Measurements from ENCODE around the gene STYXL2.
A peak's percentile ranks its signal among the peaks of the same experiment; 100 is the strongest.

DNA sequence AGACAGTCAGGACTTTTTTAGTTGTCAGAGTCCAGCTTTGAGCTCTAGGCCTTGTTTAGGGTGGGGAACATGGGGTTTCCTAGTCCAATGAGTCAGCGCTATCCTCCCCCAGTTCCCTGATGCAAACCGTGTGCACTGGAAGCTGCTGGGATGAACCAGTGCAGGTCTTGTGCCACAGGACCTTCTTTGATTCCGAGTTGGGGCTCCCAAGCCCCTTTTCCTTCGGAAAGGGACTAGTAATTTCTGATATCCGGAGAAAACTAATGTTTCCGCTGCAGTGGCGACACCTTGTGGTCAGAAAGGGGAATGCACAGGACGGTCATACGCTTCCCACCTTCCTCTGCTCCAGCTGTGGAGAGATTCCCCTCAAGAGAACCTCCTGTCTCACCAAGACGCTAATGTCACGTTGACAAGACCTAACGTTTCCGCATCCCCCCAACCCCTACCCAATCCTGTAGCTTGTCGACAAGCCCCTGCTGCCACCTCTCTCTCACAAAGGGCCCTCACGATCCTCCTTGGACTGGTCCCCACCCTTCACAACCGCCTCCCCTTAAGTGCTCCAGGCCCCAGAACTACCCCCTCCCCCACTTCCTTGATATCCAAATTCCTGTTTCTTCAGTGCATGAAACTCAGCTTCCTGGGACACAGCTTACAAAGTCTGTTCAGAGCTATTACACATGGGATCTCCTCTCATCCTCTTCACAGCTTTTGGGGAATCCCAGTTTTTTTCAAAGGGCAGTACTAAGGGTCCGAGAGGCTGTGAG is 34.6 kb upstream of the STYXL2 start:
- TF ChIP-seq, protein P1, sequence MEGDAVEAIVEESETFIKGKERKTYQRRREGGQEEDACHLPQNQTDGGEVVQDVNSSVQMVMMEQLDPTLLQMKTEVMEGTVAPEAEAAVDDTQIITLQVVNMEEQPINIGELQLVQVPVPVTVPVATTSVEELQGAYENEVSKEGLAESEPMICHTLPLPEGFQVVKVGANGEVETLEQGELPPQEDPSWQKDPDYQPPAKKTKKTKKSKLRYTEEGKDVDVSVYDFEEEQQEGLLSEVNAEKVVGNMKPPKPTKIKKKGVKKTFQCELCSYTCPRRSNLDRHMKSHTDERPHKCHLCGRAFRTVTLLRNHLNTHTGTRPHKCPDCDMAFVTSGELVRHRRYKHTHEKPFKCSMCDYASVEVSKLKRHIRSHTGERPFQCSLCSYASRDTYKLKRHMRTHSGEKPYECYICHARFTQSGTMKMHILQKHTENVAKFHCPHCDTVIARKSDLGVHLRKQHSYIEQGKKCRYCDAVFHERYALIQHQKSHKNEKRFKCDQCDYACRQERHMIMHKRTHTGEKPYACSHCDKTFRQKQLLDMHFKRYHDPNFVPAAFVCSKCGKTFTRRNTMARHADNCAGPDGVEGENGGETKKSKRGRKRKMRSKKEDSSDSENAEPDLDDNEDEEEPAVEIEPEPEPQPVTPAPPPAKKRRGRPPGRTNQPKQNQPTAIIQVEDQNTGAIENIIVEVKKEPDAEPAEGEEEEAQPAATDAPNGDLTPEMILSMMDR (IDR thresholded peaks at IDR 0.05; ENCODE audit: low read depth, low read length), result peak; percentile 97
- TF ChIP-seq EZH2phosphoT487 (IDR thresholded peaks at IDR 0.05; ENCODE audit: low read depth), result no peak

Measured in OCI-LY3 (cell line).